GM19452 (cell line): ENCODE results near the gene DRC1.

Experiments used
- ATAC-seq: cut with Tn5 transposase; IDR thresholded peaks from one replicate; pipeline ENCODE4 v1.9.1; 2021; ENCODE audit not compliant: unreplicated experiment

The DRC1 gene

DNA sequence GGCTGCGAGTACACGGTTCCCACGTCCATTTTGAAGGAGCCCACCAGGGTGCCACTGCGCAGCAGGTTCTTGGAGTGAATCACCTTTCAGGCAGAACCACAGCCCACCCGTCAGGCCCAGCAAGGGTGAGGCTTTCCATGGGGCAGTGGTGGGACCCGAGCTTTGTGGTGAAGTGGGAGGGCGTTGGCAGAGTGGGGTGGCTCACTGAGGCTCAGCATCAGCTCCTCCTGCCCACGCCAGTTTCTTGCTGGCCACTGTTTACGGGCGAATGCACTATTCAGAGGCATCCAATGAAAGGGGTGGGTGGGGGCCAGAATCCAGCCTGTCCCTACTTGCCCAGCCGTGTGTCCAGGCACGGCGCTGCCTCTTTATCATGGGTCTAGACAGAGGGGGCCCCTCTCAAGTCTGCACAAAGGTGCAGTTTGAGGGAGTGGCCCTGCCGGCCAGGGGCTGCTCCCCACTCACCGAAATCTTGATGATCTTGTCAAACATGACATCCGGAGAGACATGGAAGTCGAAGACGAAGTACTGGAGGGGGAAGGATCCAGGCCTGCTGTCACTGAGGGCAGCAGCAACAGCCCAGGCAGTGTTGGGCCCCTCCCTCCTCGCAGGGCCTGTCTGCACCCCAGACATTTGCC lies 87.6 kb downstream of the DRC1 start:
- ATAC-seq: no peak

DNA sequence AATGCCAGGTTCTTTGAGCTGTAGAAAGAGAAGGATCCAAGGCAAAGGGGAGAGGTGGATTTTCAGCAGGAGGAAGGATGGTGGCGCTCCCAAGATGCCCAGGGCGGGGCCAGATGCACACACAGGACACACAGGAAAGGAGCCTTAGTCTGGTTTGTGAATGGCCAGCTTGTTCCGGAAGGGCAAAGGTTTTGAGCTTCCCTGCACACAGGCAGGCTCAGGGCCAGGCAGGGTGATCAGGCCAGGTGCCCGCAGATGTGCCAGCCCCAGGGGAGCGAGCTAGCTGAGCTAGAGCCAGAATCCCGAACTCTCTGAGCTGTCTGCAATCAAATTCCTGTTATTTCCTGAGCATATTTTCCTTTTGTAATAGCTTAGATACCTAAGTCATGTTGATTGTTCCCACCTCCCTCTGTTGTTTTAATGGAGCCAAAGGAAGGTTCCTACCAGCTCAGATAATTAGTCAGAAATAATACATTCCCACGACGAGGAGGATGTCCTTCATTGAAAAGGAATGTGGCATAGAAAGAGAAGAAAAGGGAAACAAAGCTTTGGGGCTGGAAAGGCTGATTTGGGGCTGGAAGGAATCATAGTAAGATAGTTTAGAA lies 89.9 kb downstream of the DRC1 start:
- ATAC-seq: no peak

DNA sequence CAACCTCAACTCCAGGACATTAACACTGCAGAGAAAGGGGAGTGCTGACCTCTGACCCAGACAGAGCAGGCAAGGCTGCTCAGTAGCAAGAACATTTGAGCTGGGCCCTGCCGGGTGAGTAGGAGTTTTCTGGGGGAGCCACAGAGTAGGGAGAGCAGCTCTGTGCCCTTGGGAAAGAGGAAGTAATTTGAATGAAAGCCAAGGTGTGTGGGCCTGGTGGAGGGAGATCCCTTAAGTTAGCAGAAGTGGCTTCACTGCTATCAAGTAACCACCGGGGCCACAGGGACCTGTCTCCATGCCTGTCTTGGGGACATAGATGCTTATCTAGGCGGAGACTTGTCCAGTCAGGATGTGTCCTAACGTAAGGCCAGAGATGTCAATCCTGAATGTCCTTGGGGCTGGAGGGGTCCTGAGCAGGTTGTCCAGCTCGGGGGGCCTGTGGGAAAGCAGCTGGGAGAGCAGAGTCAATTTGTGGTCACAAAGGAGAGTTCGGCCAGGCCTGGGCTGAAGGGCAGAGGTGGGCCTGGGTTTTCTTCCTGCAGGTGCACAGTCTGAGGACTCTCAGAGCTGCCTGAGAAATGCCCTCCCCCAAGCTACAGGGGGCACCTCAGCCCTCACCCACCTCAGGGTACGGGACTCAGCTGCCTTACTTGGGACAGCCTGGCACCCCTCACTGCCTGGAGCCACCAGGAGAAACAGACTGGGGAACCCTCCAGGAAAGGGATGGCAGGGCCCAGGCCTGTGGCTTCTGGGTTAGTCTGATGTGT lies 91.2 kb downstream of the DRC1 start:
- no peak for ATAC-seq

DNA sequence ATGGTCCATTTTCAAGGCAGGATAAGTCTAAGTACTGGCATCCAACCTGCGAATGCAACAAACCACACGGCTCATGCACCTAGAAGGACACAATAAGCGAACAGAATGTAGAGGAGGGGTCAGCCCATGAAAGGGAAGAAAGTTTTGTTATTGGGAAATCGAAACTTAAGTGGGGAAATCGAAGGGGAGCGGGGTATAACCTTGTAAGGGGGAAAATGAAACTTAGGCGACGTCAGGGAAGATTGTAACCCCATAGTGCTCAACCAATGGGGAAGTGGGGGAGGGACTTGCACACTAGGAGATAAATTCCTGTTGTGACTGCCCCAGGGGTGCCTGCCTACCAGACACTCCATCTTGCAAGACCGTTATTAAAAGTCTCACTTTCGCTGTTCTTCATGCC lies 91.8 kb downstream of the DRC1 start:
- no peak for ATAC-seq

DNA sequence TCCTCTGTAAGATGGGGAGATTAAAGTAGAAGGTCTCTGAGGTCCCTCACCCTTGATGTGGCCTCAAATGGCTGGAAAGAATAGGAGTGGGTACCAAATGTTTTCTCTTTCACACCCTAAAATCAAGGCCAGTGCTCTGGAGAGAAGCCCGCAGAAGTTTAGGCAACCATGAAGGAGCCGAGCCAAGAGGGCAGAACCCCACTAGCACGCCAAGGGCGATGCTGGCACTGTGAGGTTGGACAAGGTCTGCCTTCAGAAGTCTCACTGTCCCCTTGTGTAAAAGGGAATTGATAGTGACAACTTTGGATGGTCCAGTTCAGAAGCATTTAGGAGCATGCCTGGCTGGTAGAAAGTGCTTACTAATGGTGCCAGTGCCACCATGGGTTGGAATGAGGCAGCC lies 92.5 kb downstream of the DRC1 start:
- no peak for ATAC-seq

DNA sequence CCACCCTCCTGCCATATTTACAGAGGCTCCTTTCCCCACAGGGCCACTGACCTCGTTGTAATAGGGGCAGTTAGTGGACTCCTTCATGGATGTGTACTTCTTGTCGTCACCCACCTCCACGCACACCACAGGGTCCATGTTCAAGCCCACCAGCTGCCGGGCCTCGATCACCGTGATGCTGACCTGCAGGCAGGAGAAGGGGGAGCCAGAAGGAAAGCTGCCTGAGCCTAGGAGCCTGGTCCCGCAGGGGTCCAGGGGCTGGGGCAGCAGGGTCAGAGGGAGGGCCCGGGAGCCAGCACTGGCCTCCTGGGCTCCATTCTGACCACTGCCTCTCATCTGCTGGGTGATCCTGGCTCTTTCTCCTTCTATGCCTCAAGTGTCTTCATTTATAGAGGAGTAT lies 93.2 kb downstream of the DRC1 start:
- ATAC-seq: no peak

DNA sequence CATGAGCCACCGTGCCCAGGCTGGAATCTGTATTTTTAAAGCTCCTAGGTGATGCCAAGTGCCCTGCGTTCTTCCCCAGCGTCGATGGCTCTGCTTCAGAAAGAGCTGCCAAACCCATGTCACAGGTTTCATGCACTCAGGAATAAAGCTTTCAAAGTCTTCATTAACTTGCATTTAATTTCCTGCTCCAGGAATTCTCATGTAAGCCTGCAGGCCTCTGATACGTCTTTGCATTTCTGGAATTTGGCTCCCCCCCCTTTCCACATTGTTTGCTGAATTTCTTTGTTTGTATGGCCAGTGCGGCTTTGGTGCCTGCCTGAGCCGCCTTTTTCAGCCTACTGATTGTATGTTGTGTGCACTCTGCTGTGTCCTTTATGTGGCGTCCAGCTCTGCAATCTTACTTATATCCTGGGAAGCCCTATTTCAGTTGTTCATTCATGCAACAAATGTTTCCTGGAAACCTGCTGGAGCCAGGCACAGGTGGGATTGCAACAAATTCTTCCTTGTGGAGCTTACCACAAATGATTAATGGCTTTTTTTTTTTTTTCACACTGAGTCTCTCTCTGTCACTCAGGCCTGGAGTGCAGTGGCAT lies 94.1 kb downstream of the DRC1 start:
- no peak for ATAC-seq

DNA sequence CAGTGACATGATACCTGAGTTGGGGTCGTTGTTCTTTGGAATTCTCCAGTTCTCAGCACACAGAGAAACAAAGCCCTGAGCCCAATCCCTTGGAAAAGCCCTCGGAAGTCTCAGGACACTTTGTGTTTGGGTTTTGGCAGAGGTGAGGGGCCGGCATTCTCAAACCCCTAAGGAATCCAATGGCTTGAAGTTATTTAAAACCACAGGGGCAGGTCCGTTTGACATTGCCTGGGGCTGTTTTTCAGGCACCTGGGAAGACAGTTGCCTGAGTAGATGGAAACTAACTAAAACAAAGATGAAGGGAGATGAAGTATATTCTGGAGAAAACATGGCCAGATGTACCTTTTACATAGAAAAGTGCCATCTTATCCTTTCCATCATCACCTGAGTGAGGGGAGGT lies 98.7 kb downstream of the DRC1 start:
- no peak for ATAC-seq

DNA sequence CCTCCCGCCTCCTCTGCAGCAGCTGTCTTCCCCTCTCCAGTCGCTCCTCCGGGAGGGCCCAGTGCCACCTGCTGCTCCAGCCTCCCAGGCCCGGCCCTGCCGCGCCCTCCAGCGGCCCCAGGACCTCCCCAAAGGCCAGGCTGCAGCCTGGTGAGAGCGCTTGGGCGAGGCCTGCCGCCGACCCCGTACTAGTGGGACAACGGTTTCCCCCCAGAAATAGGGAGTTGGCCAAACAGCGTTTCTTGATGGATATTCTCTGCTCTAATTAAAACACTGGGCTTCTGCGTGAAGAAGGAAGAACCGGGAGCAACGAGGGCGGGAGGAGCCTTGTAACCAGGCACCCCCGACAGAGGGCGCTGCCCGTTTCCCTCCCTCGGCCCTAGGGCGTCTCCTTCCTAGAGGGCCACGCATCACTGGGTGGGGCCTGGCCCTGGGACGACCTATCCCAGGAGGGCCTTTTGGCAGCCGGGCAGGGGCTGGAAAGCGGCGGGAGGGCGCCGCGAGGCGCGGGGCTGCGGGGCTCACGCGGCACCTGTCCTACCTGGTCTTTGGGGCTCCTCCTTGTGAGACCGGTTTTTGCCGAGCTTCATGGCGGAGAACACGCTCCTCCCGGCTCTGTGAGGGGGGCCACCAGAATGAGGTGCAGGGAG lies 101.6 kb downstream of the DRC1 start:
- ATAC-seq: peak; percentile 56

DNA sequence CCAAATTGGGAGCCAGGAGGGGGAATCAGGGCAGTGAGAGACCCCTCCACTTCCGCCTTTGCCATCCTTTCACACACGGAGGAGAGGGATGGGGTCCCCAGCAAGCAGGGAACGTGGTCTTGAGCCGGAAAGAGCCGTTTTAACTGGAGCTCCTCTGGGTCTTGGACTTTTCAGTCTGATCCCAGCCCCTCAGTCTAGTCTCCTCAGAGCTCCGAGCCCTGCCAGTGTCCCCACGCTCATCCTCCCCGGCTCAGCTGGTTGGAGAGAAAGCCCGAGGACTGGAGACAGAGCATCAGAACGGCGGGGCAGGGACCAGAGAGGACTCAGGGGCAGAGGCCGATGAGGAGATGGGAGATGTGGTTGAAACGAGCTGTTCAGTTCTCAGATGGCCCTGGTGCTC lies 102.3 kb downstream of the DRC1 start:
- ATAC-seq: no peak

DNA sequence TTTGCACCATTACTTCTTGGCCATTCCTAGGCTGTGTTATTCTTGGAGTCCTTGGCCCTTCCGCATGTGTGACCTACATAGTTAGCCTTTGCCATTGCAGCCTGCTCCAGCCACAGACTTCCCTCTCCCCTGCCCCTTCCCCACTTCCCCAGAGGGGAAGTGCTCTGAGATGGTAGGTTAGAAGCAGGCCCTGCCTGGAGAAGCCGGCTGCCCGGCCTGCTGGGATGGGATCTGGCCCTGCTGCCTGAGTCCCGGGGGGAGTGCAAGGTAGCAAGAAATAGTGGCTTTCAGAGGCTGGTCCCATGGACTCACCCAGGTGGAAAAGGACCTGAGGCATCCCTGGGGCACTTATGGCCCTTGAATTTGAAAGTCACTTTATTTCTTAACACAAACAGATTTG lies 104.6 kb downstream of the DRC1 start:
- ATAC-seq: no peak
